Thyroid gland (tissue), 4 donors: ENCODE data around the gene ZNF436. TPM values are rescaled to one million over a fixed set of nuclear protein-coding genes. Genes with fewer than 3 reads are reported as not detected.

ENCODE experiments used
- DNase-seq, 2 donors: peaks; one replicate each; pipeline ENCODE4 v3.0.0-alpha.2; 2019
- H3K27ac ChIP-seq, 3 donors: fragments of 200-600 bp; sonication (generic); 1 replicate in 2 of 3; 2 replicates in 1 of 3; pipeline ENCODE4 v1.5.1; 2016 to 2019; ENCODE audit warnings: mild to moderate bottlenecking in 1 of 3, moderate library complexity in 1 of 3
- H3K27me3 ChIP-seq: fragments of 200-600 bp; sonication (generic); one replicate; pipeline ENCODE4 v1.5.1; 2019
- H3K36me3 ChIP-seq, 2 donors: fragments of 200-600 bp; sonication (generic); one replicate each; pipeline ENCODE4 v1.5.1; 2016 to 2019
- H3K4me1 ChIP-seq, 2 donors: fragments of 200-600 bp; sonication (generic); one replicate each; pipeline ENCODE4 v1.5.1; 2017 to 2019
- H3K4me3 ChIP-seq, 3 donors: fragments of 200-600 bp; sonication (generic); replicated peaks in 1 of 3; 1 replicate in 2 of 3; 2 replicates in 1 of 3; pipeline ENCODE4 v1.5.1; 2016; ENCODE audit warnings: mild to moderate bottlenecking in 1 of 3
- H3K9me3 ChIP-seq: fragments of 200-600 bp; sonication (generic); one replicate; pipeline ENCODE4 v1.5.1; 2017
- POLR2A ChIP-seq, 2 donors: fragments of 450-650 bp; IDR thresholded peaks; one replicate each; pipeline ENCODE4 v1.6.1; 2017; ENCODE audit warnings: antibody characterized with exemption in 2 of 2, mild to moderate bottlenecking in 2 of 2, moderate library complexity in 1 of 2
- WGBS, 2 donors: methylation state at CpG; one replicate each; pipeline ENCODE4 v1.1.5; 2017; 5-methylcytosine and 5-hydroxymethylcytosine counted together
- intact Hi-C: fragments of 100-400 bp; cut with DNase I; formaldehyde crosslinking; loops from one replicate; pipeline ENCODE4 v1.15.1; 2023
- total RNA-seq, 4 donors: library from RNA; depleted of rRNA; stranded (reverse); fragments of >200 nt; gene quantifications; one replicate each; pipeline ENCODE4 v1.2.3, GENCODE V29; 2016
- TF ChIP-seq, protein P1 (sequence below), 6 experiments: fragments of 200-600 bp in 3 of 6; fragments of 450-650 bp in 3 of 6; sonication (generic) in 3 of 6; IDR thresholded peaks; one replicate each; pipeline ENCODE4 v1.5.1; 2016 to 2019; ENCODE audit warnings: antibody characterized with exemption in 6 of 6, mild to moderate bottlenecking in 2 of 6, inconsistent platforms in 1 of 6, moderate library complexity in 1 of 6

ZNF436 gene
- total RNA-seq, 4 donors from 2014 or later, result 22.0 to 44.0 (median 31.1) TPM

DNA sequence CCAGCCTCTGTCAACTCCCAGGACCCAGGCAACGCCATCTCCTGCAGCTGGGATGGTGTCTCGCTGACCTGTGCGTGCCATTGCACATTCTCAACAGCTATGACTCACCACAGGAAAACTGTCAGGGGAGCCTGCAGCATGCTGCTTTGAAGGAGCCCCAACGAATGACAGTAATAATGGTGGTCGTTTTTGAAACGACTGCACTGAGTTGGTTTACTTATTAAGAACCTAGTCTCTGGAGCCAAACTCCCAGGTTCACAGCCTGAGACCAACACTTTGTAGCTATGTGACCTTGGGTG is 33.4 kb upstream of the ZNF436 start:
- Histone ChIP-seq H3K4me1 (peaks cover 5 to 28% of the 10 kb centered on the region in 2 donors), H3K27me3 (no peaks in the 10 kb centered on the region), H3K27ac (peak overlapping the region; percentile 19 to 69 (median 69)), H3K9me3 (no peaks in the 10 kb centered on the region), H3K36me3 (no peaks in the 10 kb centered on the region), H3K4me3 (no peak overlapping the region)
- DNase-seq, result no peak
- TF ChIP-seq, protein P1, sequence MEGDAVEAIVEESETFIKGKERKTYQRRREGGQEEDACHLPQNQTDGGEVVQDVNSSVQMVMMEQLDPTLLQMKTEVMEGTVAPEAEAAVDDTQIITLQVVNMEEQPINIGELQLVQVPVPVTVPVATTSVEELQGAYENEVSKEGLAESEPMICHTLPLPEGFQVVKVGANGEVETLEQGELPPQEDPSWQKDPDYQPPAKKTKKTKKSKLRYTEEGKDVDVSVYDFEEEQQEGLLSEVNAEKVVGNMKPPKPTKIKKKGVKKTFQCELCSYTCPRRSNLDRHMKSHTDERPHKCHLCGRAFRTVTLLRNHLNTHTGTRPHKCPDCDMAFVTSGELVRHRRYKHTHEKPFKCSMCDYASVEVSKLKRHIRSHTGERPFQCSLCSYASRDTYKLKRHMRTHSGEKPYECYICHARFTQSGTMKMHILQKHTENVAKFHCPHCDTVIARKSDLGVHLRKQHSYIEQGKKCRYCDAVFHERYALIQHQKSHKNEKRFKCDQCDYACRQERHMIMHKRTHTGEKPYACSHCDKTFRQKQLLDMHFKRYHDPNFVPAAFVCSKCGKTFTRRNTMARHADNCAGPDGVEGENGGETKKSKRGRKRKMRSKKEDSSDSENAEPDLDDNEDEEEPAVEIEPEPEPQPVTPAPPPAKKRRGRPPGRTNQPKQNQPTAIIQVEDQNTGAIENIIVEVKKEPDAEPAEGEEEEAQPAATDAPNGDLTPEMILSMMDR (IDR thresholded peaks at IDR 0.05), result no peak
- no peak for TF ChIP-seq POLR2A (IDR thresholded peaks at IDR 0.05)
- 32 to 54% methylated on average over 6 of the region's 6 CpGs for WGBS, 2 donors
- intact Hi-C loops, result loop anchor here (10.0 kb wide), 1 partner anchor 58 kb away; the partner anchor contains the start of gene HNRNPR

DNA sequence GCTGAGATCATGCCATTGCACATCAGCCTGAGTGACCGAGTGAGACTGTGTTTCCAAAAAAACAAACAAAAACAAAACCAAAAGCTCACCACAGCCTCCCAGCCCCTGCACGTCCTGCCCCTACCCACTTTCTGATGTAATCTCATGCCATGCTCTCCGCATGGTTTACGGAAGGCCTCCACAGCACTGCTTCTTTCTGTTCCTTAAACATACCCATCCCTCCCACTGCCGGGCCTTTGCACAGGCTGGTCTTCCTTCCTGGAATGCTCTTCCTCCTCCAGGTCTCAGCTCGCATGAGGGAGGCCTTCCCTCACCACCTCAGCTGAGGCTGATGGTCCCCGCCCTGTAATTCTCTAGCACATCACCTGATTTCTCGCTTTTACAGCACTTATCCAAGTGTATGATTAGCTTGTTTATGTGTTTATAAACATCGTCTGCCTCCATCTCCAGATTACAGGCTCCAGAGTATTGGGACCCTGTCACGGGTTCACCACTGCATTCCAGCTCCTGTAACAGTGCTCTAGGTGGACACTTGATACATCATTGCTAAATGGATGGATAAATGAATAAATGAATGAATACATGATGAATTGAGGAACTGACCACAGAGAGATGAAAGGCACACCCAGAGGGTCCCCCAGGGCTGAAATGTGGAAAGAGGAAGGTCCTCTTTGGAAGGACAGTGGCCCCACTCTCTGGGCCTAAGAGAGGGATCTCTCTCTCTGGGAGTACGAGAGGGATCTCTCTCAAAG is 32.8 kb upstream of the ZNF436 start:
- peak overlapping the region in 2 of 3 donors; percentile 69 for H3K27ac ChIP-seq
- H3K4me1 ChIP-seq, result peaks cover 5 to 28% of the 10 kb centered on the region in 2 donors
- no peak for TF ChIP-seq POLR2A (IDR thresholded peaks at IDR 0.05)
- TF ChIP-seq, protein P1 (IDR thresholded peaks at IDR 0.05), result no peak
- no peaks in the 10 kb centered on the region for H3K9me3 ChIP-seq
- WGBS, 2 donors, result 83 to 90% methylated on average over 11 of the region's 11 CpGs
- DNase-seq, result no peak
- intact Hi-C loops, result loop anchor here (10.0 kb wide), 1 partner anchor 58 kb away; the partner anchor contains the start of gene HNRNPR
- no peak overlapping the region for H3K4me3 ChIP-seq
- H3K36me3 ChIP-seq, result no peaks in the 10 kb centered on the region
- no peaks in the 10 kb centered on the region for H3K27me3 ChIP-seq

DNA sequence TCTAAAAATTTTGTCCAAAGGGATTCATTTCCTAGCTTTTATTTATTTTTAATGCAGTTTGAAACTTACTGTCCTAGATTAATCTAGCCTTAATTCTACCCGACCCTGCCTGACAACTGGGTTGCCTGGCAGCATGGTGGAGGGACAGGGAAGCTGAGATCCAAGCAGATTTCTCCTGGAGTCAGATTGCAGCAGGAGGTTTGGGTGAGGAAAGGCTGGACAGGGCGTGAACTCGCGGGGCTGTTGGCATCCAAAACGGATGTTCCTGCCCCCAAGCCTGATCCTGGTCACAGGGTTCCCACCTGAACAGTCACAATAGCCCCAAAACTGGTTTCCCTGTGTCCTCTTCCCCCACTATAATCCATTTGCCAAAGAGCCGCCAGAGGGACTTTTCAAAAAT is 31.7 kb upstream of the ZNF436 start:
- no peak overlapping the region for H3K4me3 ChIP-seq
- no peaks in the 10 kb centered on the region for H3K9me3 ChIP-seq
- peaks cover 5 to 28% of the 10 kb centered on the region in 2 donors for H3K4me1 ChIP-seq
- TF ChIP-seq, protein P1 (IDR thresholded peaks at IDR 0.05), result no peak
- no peak for TF ChIP-seq POLR2A (IDR thresholded peaks at IDR 0.05)
- DNase-seq, result no peak
- H3K36me3 ChIP-seq, result no peaks in the 10 kb centered on the region
- no peaks in the 10 kb centered on the region for H3K27me3 ChIP-seq
- 83 to 86% methylated on average over 6 of the region's 6 CpGs for WGBS, 2 donors
- H3K27ac ChIP-seq, result peak overlapping the region in 2 of 3 donors; percentile 21 to 35
- intact Hi-C loops, result loop anchor here (10.0 kb wide), 1 partner anchor 57 kb away; the partner anchor contains the start of gene HNRNPR

DNA sequence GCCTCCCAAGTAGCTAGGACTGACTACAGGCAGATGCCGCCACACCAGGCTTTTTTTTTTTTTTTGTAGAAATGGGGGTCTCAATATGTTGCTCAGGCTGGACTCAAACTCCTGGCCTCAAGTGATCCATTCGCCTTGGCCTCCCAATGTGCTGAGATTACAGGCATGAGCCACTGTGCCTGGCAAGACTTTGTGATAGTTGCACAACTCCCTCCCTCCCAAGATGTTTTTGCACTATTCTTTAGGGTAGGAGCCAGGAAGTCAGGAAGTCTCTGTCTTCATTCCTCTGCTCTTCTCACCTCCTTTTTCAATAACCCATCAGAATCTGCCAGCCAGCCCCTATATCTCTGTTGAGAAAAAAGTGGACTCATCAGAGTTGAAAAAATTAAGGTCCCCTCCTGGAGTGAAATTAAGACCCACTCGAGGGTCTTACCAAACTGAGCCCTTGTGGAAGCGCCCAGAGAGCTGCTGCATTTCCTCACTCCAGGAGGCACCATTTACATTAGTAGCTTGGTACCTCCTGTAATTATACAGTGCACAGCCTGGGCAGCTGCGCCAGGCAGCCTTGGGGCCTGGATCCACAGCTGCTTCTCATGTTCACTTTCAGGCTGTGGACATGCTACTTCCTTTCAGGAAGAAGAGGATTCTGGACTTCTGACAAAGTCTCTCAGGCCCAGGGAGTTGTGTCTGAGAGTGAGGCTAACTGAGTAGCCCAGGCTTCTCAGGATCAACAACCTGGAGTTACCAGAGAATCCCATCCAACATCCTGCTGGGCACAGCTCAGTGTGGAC is 30.9 kb upstream of the ZNF436 start:
- H3K36me3 ChIP-seq, result no peaks in the 10 kb centered on the region
- no peak for DNase-seq
- intact Hi-C loops, result loop anchor here (10.0 kb wide), 1 partner anchor 56 kb away; the partner anchor contains the start of gene HNRNPR

More for the DNA sequence above, 30.9 kb upstream of the ZNF436 start:
- no peak overlapping the region for H3K4me3 ChIP-seq
- 82 to 93% methylated on average over 5 of the region's 5 CpGs for WGBS, 2 donors
- peaks cover 5 to 30% of the 10 kb centered on the region in 2 donors for H3K4me1 ChIP-seq
- TF ChIP-seq, protein P1 (IDR thresholded peaks at IDR 0.05), result no peak
- TF ChIP-seq POLR2A (IDR thresholded peaks at IDR 0.05), result no peak
- H3K9me3 ChIP-seq, result no peaks in the 10 kb centered on the region
- peak overlapping the region in 2 of 3 donors; percentile 21 to 35 for H3K27ac ChIP-seq
- H3K27me3 ChIP-seq, result no peaks in the 10 kb centered on the region
